ENCODE measurements around the gene RPGRIP1.

DNA sequence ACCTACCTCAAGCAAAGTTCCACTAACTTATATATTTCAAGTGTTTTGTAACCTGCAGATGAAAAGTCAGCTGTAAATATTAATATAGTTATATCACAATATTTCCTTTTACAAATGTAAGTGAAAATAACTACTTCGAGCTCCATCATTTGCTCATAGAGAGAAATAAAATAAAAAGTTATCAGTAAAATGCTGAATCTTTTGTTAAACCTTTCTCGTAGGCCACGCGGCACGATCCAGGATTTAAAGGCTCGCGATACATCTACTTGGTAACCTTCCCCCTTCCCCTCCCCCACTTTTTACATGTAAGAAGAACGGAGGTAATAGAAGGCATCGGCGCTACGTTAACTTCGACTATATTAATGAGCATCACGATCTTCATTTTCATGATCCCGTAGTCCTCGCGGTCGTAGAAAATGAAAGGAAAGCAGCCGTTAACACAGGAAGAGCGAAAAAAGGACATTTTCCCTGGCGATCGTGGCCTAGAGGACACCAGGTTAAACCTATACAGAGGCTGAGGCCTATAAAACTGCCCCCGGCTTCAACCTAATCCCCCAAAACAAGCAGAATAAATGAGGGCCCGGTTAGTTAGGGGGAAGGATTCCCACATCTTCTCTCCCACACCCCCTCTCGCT is 11.1 kb upstream of the RPGRIP1 start:
- TF ChIP-seq, protein P1, sequence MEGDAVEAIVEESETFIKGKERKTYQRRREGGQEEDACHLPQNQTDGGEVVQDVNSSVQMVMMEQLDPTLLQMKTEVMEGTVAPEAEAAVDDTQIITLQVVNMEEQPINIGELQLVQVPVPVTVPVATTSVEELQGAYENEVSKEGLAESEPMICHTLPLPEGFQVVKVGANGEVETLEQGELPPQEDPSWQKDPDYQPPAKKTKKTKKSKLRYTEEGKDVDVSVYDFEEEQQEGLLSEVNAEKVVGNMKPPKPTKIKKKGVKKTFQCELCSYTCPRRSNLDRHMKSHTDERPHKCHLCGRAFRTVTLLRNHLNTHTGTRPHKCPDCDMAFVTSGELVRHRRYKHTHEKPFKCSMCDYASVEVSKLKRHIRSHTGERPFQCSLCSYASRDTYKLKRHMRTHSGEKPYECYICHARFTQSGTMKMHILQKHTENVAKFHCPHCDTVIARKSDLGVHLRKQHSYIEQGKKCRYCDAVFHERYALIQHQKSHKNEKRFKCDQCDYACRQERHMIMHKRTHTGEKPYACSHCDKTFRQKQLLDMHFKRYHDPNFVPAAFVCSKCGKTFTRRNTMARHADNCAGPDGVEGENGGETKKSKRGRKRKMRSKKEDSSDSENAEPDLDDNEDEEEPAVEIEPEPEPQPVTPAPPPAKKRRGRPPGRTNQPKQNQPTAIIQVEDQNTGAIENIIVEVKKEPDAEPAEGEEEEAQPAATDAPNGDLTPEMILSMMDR (IDR thresholded peaks at IDR 0.05): no peak
- no peak for TF ChIP-seq POLR2AphosphoS5 (IDR thresholded peaks at IDR 0.05)
- no peak for TF ChIP-seq EP300 (IDR thresholded peaks at IDR 0.05)
- no peak for TF ChIP-seq POLR2A (IDR thresholded peaks at IDR 0.05)

All from stomach (tissue), 4 donors.